Esophagus muscularis mucosa (tissue), 4 donors: Measurements from ENCODE around the gene FAM110A. TPM values are rescaled to one million over a fixed set of nuclear protein-coding genes. Genes with fewer than 3 reads are reported as not detected.

ENCODE experiments used
- DNase-seq: peaks from one replicate; pipeline ENCODE4 v3.0.0-alpha.2; 2017; ENCODE audit errors: extremely low spot score
- H3K27ac ChIP-seq, 4 donors: fragments of 200-600 bp; sonication (generic); replicated peaks in 1 of 4; 1 replicate in 3 of 4; 2 replicates in 1 of 4; pipeline ENCODE4 v1.5.1; 2016 to 2019; ENCODE audit warnings: mild to moderate bottlenecking in 1 of 4
- H3K27me3 ChIP-seq, 4 donors: fragments of 200-600 bp; sonication (generic); one replicate each; pipeline versions ENCODE4 v1.5.1 to v1.6.0; 2016 to 2019
- H3K36me3 ChIP-seq, 4 donors: fragments of 200-600 bp; sonication (generic); one replicate each; pipeline ENCODE4 v1.5.1; 2016 to 2019
- H3K4me1 ChIP-seq, 4 donors: fragments of 200-600 bp; sonication (generic); one replicate each; pipeline ENCODE4 v1.5.1; 2016 to 2019
- H3K4me3 ChIP-seq, 4 donors: fragments of 200-600 bp; sonication (generic); 1 replicate in 2 of 4; 2 replicates in 2 of 4; pipeline ENCODE4 v1.5.1; 2016 to 2019; ENCODE audit warnings: mild to moderate bottlenecking in 4 of 4, moderate library complexity in 1 of 4
- H3K9me3 ChIP-seq, 4 donors: fragments of 200-600 bp; sonication (generic); 1 replicate in 3 of 4; 2 replicates in 1 of 4; pipeline ENCODE4 v1.5.1; 2016 to 2019
- CTCF ChIP-seq, 3 experiments: fragments of 200-600 bp in 2 of 3; fragments of 450-650 bp in 1 of 3; sonication (generic) in 2 of 3; IDR thresholded peaks; one replicate each; pipeline ENCODE4 v1.5.1; 2017 to 2019; ENCODE audit warnings: antibody characterized with exemption in 3 of 3, mild to moderate bottlenecking in 2 of 3, moderate library complexity in 1 of 3
- EP300 ChIP-seq: sonication (generic); formaldehyde crosslinking; IDR thresholded peaks from one replicate; pipeline ENCODE4 v1.6.1; 2017; ENCODE audit warnings: antibody characterized with exemption
- POLR2A ChIP-seq: fragments of 450-650 bp; IDR thresholded peaks from one replicate; pipeline ENCODE4 v1.6.1; 2017; ENCODE audit warnings: antibody characterized with exemption, moderate library complexity, mild to moderate bottlenecking, low read depth
- POLR2AphosphoS5 ChIP-seq, 2 donors: sonication (generic); formaldehyde crosslinking; IDR thresholded peaks; one replicate each; pipeline ENCODE4 v1.6.1; 2017; ENCODE audit warnings: antibody characterized with exemption in 2 of 2
- WGBS: methylation state at CpG from one replicate; pipeline ENCODE4 v1.1.5; 2018; 5-methylcytosine and 5-hydroxymethylcytosine counted together
- intact Hi-C: fragments of 100-400 bp; cut with DNase I; formaldehyde crosslinking; loops from one replicate; pipeline ENCODE4 v1.15.1; 2023
- total RNA-seq, 4 donors: library from RNA; depleted of rRNA; stranded (reverse); fragments of >200 nt; gene quantifications; one replicate each; pipeline versions ENCODE4 v1.1.0 to v1.2.1, GENCODE V29; 2016

FAM110A gene
- total RNA-seq, 4 donors from 2014 or later: 2.0 to 4.4 (median 3.2) TPM

DNA sequence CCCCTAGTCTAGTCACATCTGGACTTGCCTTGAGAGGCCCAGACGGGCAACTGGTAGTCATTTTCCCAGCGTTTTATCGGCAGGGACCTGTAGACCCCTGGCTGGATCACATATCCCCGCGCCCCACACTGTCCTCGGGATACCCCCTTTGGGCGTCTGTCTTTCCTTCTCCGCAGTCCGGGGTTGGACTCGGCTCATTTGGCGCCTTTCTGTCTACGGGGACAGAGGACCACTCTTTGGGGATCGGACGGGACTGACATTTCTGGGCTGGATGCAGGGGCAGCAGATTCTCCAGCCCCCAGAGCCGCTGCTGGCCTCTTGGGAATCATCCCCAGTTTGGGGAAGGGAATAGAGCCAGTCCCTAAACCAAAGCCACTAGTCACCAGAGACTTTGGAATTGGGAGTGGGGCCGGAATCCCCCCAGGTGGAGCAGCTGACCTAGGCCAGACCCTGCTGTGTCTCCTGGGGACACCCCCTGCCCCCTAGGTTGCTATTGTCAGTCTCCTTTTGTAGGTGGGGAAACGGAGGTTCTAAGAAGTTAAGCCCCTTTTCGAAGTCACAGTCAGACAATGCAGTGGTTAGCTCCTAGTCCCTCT is 734 bp downstream of the FAM110A start:
- Histone ChIP-seq H3K36me3 (no peaks in the 10 kb centered on the region), H3K27me3 (peaks cover 0 to 4% (median 0%) of the 10 kb centered on the region in 4 donors), H3K4me1 (peaks cover 17 to 29% (median 26%) of the 10 kb centered on the region in 4 donors), H3K4me3 (peak overlapping the region; percentile 73 to 94 (median 84)), H3K27ac (peak overlapping the region; percentile 67 to 79 (median 74)), H3K9me3 (peaks cover 0 to 9% (median 6%) of the 10 kb centered on the region in 4 donors)
- no peak for TF ChIP-seq EP300
- no peak for TF ChIP-seq POLR2A
- no peak for TF ChIP-seq CTCF (IDR thresholded peaks at IDR 0.05)
- no peak for TF ChIP-seq POLR2AphosphoS5 (IDR thresholded peaks at IDR 0.05)
- no peak for DNase-seq
- intact Hi-C loops: loop anchor here (5.0 kb wide), 1 partner anchor 182 kb away; the partner anchor contains the start of gene SRXN1
- 9% methylated on average over 9 of the region's 18 CpGs for WGBS

GRCh38 chr20:835608-836045 is 2.1 kb downstream of the FAM110A start:
- peaks cover 17 to 30% (median 27%) of the 10 kb centered on the region in 4 donors for H3K4me1 ChIP-seq
- H3K36me3 ChIP-seq: no peaks in the 10 kb centered on the region
- intact Hi-C loops: no loop called here
- TF ChIP-seq EP300: no peak
- no peak for TF ChIP-seq POLR2A
- TF ChIP-seq CTCF (IDR thresholded peaks at IDR 0.05): no peak
- no peak for TF ChIP-seq POLR2AphosphoS5 (IDR thresholded peaks at IDR 0.05)
- H3K9me3 ChIP-seq: peaks cover 0 to 9% (median 6%) of the 10 kb centered on the region in 4 donors
- H3K27ac ChIP-seq: no peak overlapping the region
- H3K27me3 ChIP-seq: peaks cover 0 to 17% (median 4%) of the 10 kb centered on the region in 4 donors
- WGBS: 90% methylated on average over 2 of the region's 2 CpGs
- no peak for DNase-seq
- H3K4me3 ChIP-seq: no peak overlapping the region

DNA sequence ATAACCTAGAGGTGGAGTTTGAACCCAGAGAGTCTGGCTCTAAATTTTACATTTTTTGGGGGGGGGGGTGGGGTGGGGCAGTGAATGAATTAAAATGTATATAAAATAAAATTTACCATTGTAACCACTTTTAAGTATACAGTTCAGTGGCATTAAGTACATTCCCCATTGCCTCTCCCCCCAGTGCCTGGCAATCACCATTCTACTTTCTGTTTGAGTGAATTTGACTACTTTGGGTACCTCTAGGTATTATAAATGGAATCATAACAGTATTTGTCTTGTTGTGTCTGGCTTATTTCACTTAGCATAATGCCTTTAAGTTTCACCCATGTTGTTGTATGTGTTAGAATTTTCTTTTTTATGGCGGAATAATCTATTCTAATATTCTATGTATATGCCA is 2.7 kb downstream of the FAM110A start:
- DNase-seq: no peak
- Histone ChIP-seq H3K4me1 (peaks cover 17 to 36% (median 32%) of the 10 kb centered on the region in 4 donors), H3K27ac (no peak overlapping the region), H3K4me3 (no peak overlapping the region), H3K9me3 (peaks cover 0 to 9% (median 6%) of the 10 kb centered on the region in 4 donors), H3K27me3 (peaks cover 0 to 23% (median 9%) of the 10 kb centered on the region in 4 donors), H3K36me3 (no peaks in the 10 kb centered on the region)
- TF ChIP-seq EP300 (no peak), POLR2AphosphoS5 (IDR thresholded peaks at IDR 0.05) (no peak), CTCF (IDR thresholded peaks at IDR 0.05) (no peak), POLR2A (no peak)
- 96% methylated on average over 1 of the region's 1 CpG for WGBS
- intact Hi-C loops: no loop called here

- 76% methylated on average over 3 of the region's 5 CpGs for WGBS
- peaks cover 27 to 38% (median 35%) of the 10 kb centered on the region in 4 donors for H3K4me1 ChIP-seq
- H3K36me3 ChIP-seq: no peaks in the 10 kb centered on the region
- no peak overlapping the region for H3K4me3 ChIP-seq
- peaks cover 0 to 44% (median 23%) of the 10 kb centered on the region in 4 donors for H3K27me3 ChIP-seq
- H3K27ac ChIP-seq: no peak overlapping the region
- H3K9me3 ChIP-seq: peaks cover 0 to 9% (median 6%) of the 10 kb centered on the region in 4 donors
- DNase-seq: no peak
- intact Hi-C loops: no loop called here
- TF ChIP-seq POLR2A (no peak), CTCF (IDR thresholded peaks at IDR 0.05) (no peak), POLR2AphosphoS5 (IDR thresholded peaks at IDR 0.05) (no peak), EP300 (no peak)
Measured at GRCh38 chr20:839015-839414, 5.5 kb downstream of the FAM110A start.
